Gastroesophageal sphincter (tissue), 4 donors: ENCODE data around the gene ATM. TPM values are rescaled to one million over a fixed set of nuclear protein-coding genes. Genes with fewer than 3 reads are reported as not detected.

Source experiments
- ATAC-seq: fragments of 150-250 bp; one replicate; pipeline ENCODE4 v1.9.1; 2016; ENCODE audit warnings: mild to moderate bottlenecking, moderate library complexity
- H3K27ac ChIP-seq, 4 donors: fragments of 200-600 bp; sonication (generic) in 3 of 4; 1 replicate in 3 of 4; 2 replicates in 1 of 4; pipeline ENCODE4 v1.5.1; 2016 to 2019
- H3K27me3 ChIP-seq: fragments of 200-600 bp; sonication (generic); one replicate; pipeline ENCODE4 v1.5.1; 2019
- H3K36me3 ChIP-seq, 2 donors: fragments of 200-600 bp; sonication (generic); one replicate each; pipeline ENCODE4 v1.5.1; 2019; ENCODE audit warnings: control low read depth in 1 of 2
- H3K4me1 ChIP-seq, 3 donors: fragments of 200-600 bp; sonication (generic); 1 replicate in 2 of 3; 2 replicates in 1 of 3; pipeline ENCODE4 v1.5.1; 2016 to 2019; ENCODE audit warnings: control low read depth in 2 of 3
- H3K4me3 ChIP-seq, 2 donors: fragments of 200-600 bp; sonication (generic); one replicate each; pipeline ENCODE4 v1.5.1; 2019; ENCODE audit warnings: mild to moderate bottlenecking in 1 of 2, moderate library complexity in 1 of 2
- H3K9me3 ChIP-seq, 3 donors: fragments of 200-600 bp; sonication (generic); one replicate each; pipeline ENCODE4 v1.5.1; 2017 to 2019; ENCODE audit warnings: control low read depth in 2 of 3
- CTCF ChIP-seq, 4 experiments: fragments of 200-600 bp in 2 of 4; fragments of 450-650 bp in 2 of 4; sonication (generic) in 1 of 4; IDR thresholded peaks; one replicate each; pipeline ENCODE4 v1.5.1; 2017 to 2019; ENCODE audit warnings: antibody characterized with exemption in 4 of 4, mild to moderate bottlenecking in 2 of 4, moderate library complexity in 2 of 4
- EP300 ChIP-seq: sonication (generic); formaldehyde crosslinking; IDR thresholded peaks from one replicate; pipeline ENCODE4 v1.6.1; 2017; ENCODE audit warnings: antibody characterized with exemption, mild to moderate bottlenecking
- POLR2A ChIP-seq, 2 donors: fragments of 450-650 bp; IDR thresholded peaks; one replicate each; pipeline ENCODE4 v1.6.1; 2017; ENCODE audit warnings: antibody characterized with exemption in 2 of 2, mild to moderate bottlenecking in 2 of 2, moderate library complexity in 1 of 2
- POLR2AphosphoS5 ChIP-seq: sonication (generic); formaldehyde crosslinking; IDR thresholded peaks from one replicate; pipeline ENCODE4 v1.6.1; 2017; ENCODE audit warnings: antibody characterized with exemption
- WGBS, 2 donors: methylation state at CpG; one replicate each; pipeline ENCODE4 v1.1.5; 2018; ENCODE audit warnings: low coverage in 1 of 2; 5-methylcytosine and 5-hydroxymethylcytosine counted together
- total RNA-seq, 4 donors: library from RNA; depleted of rRNA; stranded (reverse); fragments of >200 nt; gene quantifications; one replicate each; pipeline ENCODE4 v1.1.0, GENCODE V29; 2016

The ATM gene
- total RNA-seq: 10 to 100 TPM; 36.3 to 88.6 (median 50.2) TPM

GRCh38 chr11:108222574-108223347, at the start of gene ATM, which contains the start of gene NPAT:
Gene ATM (plus strand): TSS chr11:108223067. CDS start chr11:108227625, 4,558 bp downstream.
Gene NPAT (minus strand): TSS chr11:108222638. CDS start chr11:108222536, 102 bp downstream.
- ATAC-seq: peak; percentile 98
- WGBS, 2 donors: 0% methylated on average over 2 to 9 of the region's 70 CpGs

GRCh38 chr11:108177570-108177969, 45.3 kb upstream of the ATM start:
- Histone ChIP-seq H3K4me3 (no peak overlapping the region), H3K36me3 (peaks cover 0 to 96% of the 10 kb centered on the region in 2 donors), H3K27ac (no peak overlapping the region), H3K27me3 (no peaks in the 10 kb centered on the region), H3K4me1 (no peaks in the 10 kb centered on the region), H3K9me3 (no peaks in the 10 kb centered on the region)
- ATAC-seq: no peak
- TF ChIP-seq POLR2A (IDR thresholded peaks at IDR 0.05) (no peak), EP300 (no peak), CTCF (IDR thresholded peaks at IDR 0.05) (no peak), POLR2AphosphoS5 (no peak)
- WGBS, 2 donors: 83 to 84% methylated on average over 5 of the region's 5 CpGs

More at GRCh38 chr11:108222574-108223347, at the start of gene ATM, which contains the start of gene NPAT:
- peaks cover 0 to 9% of the 10 kb centered on the region in 2 donors for H3K36me3 ChIP-seq
- no peaks in the 10 kb centered on the region for H3K27me3 ChIP-seq
- H3K4me1 ChIP-seq: peaks cover 9 to 71% (median 15%) of the 10 kb centered on the region in 3 donors
- H3K4me3 ChIP-seq: peak within 1 kb of the TSS; percentile 59 to 82
- TF ChIP-seq CTCF (IDR thresholded peaks at IDR 0.05): peak in 3 of 4 experiments; percentile 76 to 80 (median 77)
- TF ChIP-seq POLR2AphosphoS5: peak; percentile 98
- TF ChIP-seq POLR2A (IDR thresholded peaks at IDR 0.05): peak; percentile 87 to 91
- no peak for TF ChIP-seq EP300
- peak within 1 kb of the TSS; percentile 79 to 98 (median 90) for H3K27ac ChIP-seq
- H3K9me3 ChIP-seq: no peaks in the 10 kb centered on the region

GRCh38 chr11:108193725-108194124, 29.1 kb upstream of the ATM start:
- no peaks in the 10 kb centered on the region for H3K4me1 ChIP-seq
- H3K27me3 ChIP-seq: no peaks in the 10 kb centered on the region
- H3K4me3 ChIP-seq: no peak overlapping the region
- no peak for TF ChIP-seq EP300
- TF ChIP-seq CTCF (IDR thresholded peaks at IDR 0.05): no peak
- no peak for TF ChIP-seq POLR2A (IDR thresholded peaks at IDR 0.05)
- no peak for TF ChIP-seq POLR2AphosphoS5
- H3K36me3 ChIP-seq: peaks cover 0 to 74% of the 10 kb centered on the region in 2 donors
- H3K27ac ChIP-seq: no peak overlapping the region
- no peaks in the 10 kb centered on the region for H3K9me3 ChIP-seq
- ATAC-seq: no peak

GRCh38 chr11:108196901-108197300, 26.0 kb upstream of the ATM start:
- Histone ChIP-seq H3K36me3 (peaks cover 0 to 53% of the 10 kb centered on the region in 2 donors), H3K27me3 (no peaks in the 10 kb centered on the region), H3K9me3 (no peaks in the 10 kb centered on the region), H3K4me1 (no peaks in the 10 kb centered on the region), H3K27ac (no peak overlapping the region), H3K4me3 (no peak overlapping the region)
- 82 to 87% methylated on average over 3 of the region's 3 CpGs for WGBS, 2 donors
- ATAC-seq: no peak
- TF ChIP-seq EP300 (no peak), POLR2AphosphoS5 (no peak), CTCF (IDR thresholded peaks at IDR 0.05) (no peak), POLR2A (IDR thresholded peaks at IDR 0.05) (no peak)

- no peak for ATAC-seq
- H3K36me3 ChIP-seq: peaks cover 0 to 49% of the 10 kb centered on the region in 2 donors
- TF ChIP-seq EP300 (no peak), POLR2A (IDR thresholded peaks at IDR 0.05) (no peak), CTCF (IDR thresholded peaks at IDR 0.05) (no peak), POLR2AphosphoS5 (no peak)
Measured at GRCh38 chr11:108197351-108197750, 25.5 kb upstream of the ATM start.

More at GRCh38 chr11:108197351-108197750, 25.5 kb upstream of the ATM start:
- Histone ChIP-seq H3K4me1 (no peaks in the 10 kb centered on the region), H3K4me3 (no peak overlapping the region), H3K27me3 (no peaks in the 10 kb centered on the region), H3K27ac (no peak overlapping the region), H3K9me3 (no peaks in the 10 kb centered on the region)
